Thyroid gland (tissue), 4 donors: ENCODE results near the gene CFAP299.

Experiments used
- CTCF ChIP-seq, 6 experiments: fragments of 200-600 bp in 3 of 6; fragments of 450-650 bp in 3 of 6; sonication (generic) in 3 of 6; IDR thresholded peaks; one replicate each; pipeline ENCODE4 v1.5.1; 2016 to 2019; ENCODE audit warnings: antibody characterized with exemption in 6 of 6, mild to moderate bottlenecking in 2 of 6, inconsistent platforms in 1 of 6, moderate library complexity in 1 of 6
- POLR2A ChIP-seq, 2 donors: fragments of 450-650 bp; IDR thresholded peaks; one replicate each; pipeline ENCODE4 v1.6.1; 2017; ENCODE audit warnings: antibody characterized with exemption in 2 of 2, mild to moderate bottlenecking in 2 of 2, moderate library complexity in 1 of 2

GRCh38 chr4:80678413-80678812 is 342.9 kb downstream of the CFAP299 start:
- TF ChIP-seq CTCF (IDR thresholded peaks at IDR 0.05) (no peak), POLR2A (IDR thresholded peaks at IDR 0.05) (no peak)
